Right hindlimb (tissue), 1 donor: ENCODE data around the gene DRD4.
A peak's percentile ranks its signal among the peaks of the same experiment; 100 is the strongest.

Source experiments
- DNase-seq: peaks from one replicate; pipeline ENCODE4 v3.0.0-alpha.2; 2018

DRD4 gene

DNA sequence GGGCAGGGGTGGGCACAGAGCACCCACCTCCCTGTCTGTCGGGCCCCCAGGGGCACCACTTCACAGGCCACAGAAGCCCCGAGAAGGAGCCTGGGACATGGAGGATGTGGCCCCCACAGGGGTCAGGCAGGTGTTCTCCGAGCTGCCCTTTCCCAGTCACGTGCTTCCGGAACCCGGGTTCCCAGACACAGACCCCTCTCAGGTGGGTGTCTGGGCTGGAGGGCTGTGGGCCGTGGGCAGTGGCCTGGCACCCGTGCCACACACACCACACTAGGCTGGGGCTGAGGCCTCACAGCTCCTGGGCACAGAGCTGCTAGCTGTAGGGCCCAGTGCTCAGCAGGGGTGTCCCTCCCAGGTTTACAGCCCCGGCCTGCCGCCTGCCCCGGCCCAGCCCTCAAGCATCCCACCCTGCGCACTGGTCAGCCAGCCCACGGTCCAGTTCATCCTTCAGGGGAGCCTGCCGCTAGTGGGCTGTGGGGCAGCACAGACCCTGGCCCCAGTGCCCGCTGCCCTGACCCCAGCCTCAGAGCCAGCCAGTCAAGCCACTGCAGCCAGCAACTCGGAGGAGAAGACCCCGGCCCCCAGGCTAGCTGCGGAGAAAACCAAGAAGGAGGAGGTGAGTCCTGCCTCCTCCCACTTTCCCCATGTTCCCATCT, 26.8 kb upstream of the DRD4 start:
- DNase-seq, result no peak

- no peak for DNase-seq
Measured at GRCh38 chr11:611001-611996, 25.8 kb upstream of the DRD4 start.

DNA sequence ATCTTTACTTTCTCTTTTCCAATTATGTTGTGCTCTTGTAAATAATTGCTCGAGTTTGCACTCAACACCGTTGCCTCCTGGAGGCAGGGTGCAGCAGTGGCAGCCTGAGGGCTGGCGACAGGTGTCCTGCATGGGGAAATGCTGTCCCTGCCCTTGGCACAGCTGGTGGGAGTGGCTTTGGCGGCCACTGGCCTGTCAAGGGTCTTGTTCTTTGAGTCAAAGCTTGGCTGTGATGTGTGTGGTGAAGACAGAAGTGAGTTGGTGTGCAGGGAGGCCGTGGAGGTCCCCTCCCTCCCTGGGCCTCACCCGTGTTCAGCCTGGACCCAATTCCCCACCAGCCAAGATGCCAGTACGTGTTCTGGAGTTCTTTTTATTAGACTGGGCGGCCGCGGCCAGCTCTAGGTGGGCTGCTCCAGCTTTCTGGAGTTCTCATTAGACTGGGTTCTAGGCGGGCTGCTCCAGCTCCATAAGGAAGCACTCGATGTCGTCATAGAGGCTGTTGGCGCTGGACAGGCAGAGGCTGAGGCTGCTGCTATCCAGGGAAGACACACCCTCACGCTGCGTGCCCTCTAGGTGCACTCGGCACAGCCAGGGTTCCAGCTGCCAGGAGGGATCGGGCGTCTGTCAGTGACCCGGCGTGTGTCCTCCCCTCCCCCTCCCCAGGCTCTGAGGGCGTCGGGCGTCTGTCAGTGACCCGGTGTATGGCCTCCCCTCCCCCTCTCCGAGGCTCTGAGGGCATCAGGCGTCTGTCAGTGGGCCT, 24.7 kb upstream of the DRD4 start:
- peak; percentile 77 for DNase-seq

GRCh38 chr11:612961-613300, 24.1 kb upstream of the DRD4 start:
- DNase-seq, result no peak

- peak; percentile 44 for DNase-seq
Measured at GRCh38 chr11:613369-613968, 23.6 kb upstream of the DRD4 start.

DNA sequence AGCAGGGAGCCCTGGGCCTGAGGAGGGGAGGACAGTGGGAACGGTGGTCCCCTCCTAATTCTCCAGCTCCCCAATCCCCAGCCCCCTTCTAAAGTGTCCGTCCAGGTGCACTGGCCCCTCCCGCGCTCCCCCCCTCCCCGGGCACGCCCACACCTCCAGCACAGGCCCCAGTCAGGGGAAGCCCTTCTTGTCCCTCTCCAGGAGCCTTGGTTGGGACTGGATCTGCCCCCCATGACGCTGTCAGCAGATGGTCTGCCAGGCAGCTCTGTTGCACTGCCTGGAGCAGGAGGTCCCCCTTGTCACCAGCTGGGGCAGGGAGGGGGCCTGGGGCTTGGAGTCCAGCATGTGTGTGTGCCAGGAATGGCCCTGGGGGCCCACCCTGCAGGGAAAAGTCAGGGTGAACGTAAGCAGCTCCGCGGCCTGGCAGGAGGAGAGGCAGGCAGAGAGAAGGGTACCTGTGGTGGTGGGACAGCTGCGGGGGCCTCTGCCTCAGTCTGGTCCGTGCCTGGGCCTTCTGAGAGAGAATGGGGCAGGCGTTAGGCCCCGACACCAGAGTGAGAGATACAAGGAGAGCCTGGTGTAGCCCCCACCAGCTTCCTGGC, 22.9 kb upstream of the DRD4 start:
- peak; percentile 34 for DNase-seq

DNA sequence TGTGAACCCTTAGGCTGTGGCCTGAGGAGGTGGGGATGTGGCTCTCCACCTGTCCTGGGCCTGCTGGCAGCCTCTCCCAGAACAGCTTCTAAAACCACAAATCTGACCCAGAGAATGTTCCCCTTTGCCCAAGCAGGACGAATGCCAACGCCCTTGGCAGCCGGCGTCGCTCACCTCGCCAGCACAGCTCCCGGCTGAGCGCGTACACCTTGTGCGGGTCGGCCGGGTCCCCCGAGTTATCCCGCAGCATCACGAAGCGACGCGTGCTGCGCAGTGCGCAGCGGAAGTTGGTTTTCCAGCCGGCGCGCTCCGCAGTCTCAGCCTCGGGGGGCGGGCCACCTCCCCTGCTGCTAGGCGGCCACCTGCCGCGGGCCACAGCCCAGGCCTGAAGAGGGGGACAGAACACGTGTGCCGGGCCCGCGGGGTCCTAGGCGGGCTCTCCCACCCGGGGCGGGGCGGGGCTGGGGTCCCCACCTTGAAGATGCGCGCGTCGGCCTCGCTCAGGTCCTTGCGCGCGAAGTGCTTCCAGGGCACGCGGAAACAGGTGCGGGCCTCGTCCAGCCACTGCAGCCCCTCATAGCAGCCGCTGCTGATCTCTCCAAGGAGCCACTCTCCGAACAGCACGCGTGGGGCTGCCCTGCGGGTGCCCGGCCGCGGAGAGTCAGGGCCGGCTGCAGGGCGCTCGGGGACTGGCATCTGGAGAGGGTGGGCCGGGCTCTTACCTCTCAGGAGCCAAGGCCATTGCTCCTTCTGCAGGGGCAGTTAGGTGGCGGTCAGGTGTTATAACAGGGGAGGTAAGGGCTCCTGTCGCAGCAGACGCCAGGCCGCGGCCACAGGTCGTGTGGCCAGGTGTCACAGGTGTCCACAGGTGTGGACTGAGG, 22.2 kb upstream of the DRD4 start:
- DNase-seq, result peak; percentile 39

DNA sequence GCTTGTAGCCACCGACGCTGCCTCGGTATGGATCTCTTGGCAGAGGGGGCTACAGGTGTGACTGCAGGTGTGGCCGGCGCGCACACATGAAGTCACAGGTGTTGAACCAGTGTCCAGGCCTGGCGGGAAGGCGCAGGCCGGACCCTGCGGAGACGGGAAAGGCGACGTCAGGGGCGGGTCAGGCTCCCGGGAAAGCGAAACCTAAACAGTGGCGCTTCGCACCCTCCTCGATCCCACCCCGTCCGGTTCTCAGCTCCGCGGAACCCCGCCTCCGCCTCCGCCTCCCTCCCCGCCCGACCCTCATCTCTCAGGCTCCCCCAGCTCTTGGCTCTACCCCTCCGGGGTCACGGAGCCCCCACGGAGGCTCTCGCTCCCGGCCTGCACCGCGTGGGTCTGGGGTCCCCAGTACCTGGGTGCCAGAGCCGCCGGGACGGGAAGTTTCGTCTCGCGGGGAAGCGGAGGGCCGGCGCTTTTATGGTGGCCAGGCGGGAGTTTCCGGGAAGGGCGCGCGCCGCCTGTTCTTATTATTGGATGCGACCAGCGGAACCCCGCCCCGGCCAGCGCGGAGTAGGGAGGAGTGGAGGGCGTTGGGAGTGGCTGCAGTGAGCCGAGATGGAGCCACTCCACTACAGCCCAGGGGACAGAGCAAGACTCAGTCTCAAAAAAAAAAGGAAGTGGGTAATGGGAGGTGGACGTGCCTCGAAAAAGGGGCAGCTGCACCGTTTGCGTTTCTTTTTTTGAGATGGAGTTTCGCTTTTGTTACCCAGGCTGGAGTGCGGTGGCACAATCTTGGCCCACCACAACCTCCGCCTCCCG, 21.4 kb upstream of the DRD4 start, which contains the start of gene IRF7:
Gene IRF7 (minus strand): TSS at position 447 of the 816 bp plus-strand sequence. CDS start 586 bp downstream, outside the sequence.
- peak; percentile 97 for DNase-seq

GRCh38 chr11:616320-617198, 20.5 kb upstream of the DRD4 start:
- DNase-seq, result peak; percentile 43

GRCh38 chr11:617199-617911, 19.7 kb upstream of the DRD4 start:
- DNase-seq, result no peak

DNA sequence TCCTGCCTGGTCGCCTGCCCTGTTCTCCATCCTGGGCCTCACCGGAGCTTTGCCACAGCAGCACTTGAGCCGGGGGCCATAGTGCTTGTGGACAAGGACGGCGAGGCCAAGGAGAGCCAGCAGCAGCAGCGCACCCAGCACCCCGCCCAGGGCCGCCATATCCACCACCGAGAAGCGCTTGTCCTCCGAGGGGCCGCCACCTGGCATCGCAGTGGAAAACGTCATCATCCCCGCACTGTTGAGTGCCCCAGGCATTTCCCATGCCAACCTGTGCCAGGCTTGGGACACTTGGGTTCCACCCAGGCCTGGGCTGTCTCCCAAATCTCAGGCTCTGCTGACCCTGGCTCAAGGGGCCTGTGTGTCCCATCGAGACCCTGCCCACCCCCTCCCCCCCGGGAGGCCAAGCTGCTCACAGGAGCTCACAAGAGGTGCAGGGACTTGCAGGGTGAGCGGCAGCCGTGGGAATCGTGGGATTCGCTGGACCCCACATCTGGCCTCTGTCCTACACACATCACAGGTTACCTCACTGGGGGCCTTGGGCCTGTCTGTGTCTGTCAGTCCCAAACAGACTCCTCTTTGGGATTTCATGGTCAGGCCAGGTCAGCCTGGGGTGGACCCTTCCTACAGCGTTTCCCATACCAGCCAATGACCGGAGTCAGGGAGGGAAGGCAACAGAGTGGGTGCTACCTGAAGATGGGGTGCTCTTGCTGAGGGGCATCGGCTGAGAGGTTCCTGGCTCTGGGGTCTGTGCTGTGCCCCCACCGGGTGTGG, 19.0 kb upstream of the DRD4 start:
- peak; percentile 25 for DNase-seq

DNA sequence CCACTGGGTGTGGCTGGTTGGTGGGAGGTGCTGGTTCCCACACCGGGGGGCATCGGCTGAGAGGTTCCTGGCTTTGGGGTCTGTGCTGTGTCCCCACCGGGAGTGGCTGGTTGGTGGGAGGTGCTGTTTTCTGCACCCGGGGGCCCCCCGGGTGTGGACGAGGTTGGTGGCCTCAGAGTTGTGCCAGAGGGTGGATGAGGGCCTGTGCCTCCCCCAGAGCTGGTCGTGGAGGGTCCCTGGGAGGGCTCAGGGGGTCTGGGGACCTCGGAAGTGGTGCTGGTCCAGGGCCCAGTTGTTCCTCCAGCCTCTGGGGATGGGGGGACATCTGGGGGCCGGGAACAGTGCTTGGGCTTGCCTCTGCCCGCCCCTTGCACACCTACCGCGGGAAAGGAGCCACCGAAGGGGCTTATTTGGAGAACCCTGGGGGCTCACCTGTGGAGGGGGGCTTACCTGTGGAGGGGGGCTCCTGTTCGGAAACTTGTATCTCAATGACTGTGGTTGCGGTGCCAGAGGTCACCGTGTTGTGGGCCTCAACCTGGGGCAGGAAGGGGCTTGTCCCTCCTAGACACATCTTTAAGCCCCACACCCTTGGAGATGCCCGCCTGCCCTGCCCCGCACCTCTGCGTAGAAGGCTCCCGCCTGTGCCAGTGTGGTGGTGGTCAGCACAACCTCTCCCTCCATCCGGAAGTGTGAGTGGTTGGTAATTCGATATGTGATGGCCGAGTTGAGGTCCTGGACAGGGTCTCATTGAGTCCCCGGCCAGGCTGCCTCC, 18.0 kb upstream of the DRD4 start:
- DNase-seq, result no peak

GRCh38 chr11:619628-620050, 17.4 kb upstream of the DRD4 start:
- DNase-seq, result peak; percentile 31

DNA sequence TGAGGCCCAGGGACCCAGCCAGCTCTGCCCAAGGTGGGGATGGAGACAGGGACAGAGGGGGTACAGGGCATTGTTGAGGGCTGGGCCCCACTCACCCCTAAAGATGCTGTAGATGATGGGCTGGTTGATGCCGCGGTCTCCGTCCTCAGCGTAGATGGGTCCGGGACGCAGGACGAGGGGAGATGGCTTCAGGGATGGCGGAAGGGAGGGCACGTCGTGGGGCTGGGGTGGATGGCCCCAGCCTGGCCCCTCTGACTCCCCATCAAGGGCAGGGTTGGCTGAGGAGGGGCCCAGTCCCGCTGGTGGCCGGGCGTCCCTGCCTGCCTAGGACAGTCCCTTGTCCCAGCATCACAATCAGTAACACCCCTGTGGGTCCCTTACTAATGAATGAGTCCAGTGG, 16.9 kb upstream of the DRD4 start:
- no peak for DNase-seq

- no peak for DNase-seq
Measured at GRCh38 chr11:620935-621814, 15.9 kb upstream of the DRD4 start.

GRCh38 chr11:621838-622237, 15.2 kb upstream of the DRD4 start:
- no peak for DNase-seq
